Measurements from ENCODE around the gene RARG. TPM values are rescaled to one million over a fixed set of nuclear protein-coding genes. Genes with fewer than 3 reads are reported as not detected.

RARG gene
- total and polyA plus RNA-seq, 2 of the 8 experiments (the other 6 are each of a cell fraction or from before 2014, with no cell fraction given) = 68.6 to 68.9 TPM

DNA sequence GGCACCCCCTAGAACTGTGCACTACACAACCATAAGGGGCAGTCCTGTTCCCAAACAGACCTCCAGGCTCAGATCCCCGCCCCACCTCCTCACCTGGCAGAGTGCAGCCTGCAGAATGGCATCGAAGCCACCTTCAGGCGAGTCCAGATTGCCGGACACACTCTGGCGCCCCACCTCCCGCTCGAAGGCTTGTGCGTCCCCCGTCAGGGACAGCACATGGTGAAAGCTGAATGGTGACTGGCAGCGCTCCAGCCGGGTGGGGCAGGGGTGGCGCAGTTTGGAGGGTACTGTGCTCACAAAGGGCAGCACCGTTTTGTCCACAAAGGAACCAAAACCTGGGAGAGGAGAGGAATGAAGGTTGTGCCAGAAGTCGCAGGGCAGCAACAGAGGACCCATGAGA lies 35.5 kb downstream of the RARG start:
- TF ChIP-seq MAX (IDR thresholded peaks at IDR 0.05) (no peak), NRF1 (IDR thresholded peaks at IDR 0.05; ENCODE audit: low read depth, low read length) (no peak), TEAD4 (IDR thresholded peaks at IDR 0.05; ENCODE audit: low read depth, low read length) (no peak)
- Histone ChIP-seq H3K4me3 (ENCODE audit: extremely low read depth in 1 of 4, insufficient read depth in 2 of 4, low read depth in 3 of 4, low read length in 4 of 4) (no peak overlapping the region), H3K27me3 (replicated peaks in 1 of 4; ENCODE audit: control insufficient read depth in 3 of 4, extremely low read depth in 1 of 4, insufficient read depth in 3 of 4, low read length in 3 of 4) (peaks cover 2 to 37% (median 20%) of the 10 kb centered on the region in 4 experiments), H4K91ac (replicated peaks; ENCODE audit: insufficient read length, low read length) (no peak overlapping the region), H2BK20ac (ENCODE audit: low read length) (no peak overlapping the region), H3K27ac (ENCODE audit: low read depth, low read length) (no peak overlapping the region), H3K4me2 (ENCODE audit: insufficient read depth in 1 of 2, low read depth in 2 of 2, low read length in 2 of 2) (no peak overlapping the region), H2BK120ac (replicated peaks; ENCODE audit: low read depth, low read length) (no peak overlapping the region), H3K79me2 (ENCODE audit: control insufficient read depth in 1 of 2, insufficient read depth in 2 of 2, low read length in 2 of 2) (no peaks in the 10 kb centered on the region), H4K20me1 (replicated peaks in 1 of 2; ENCODE audit: control insufficient read depth in 1 of 2, insufficient read depth in 2 of 2, low read length in 2 of 2) (peaks cover 0 to 4% of the 10 kb centered on the region in 2 experiments), H3K56ac (replicated peaks; ENCODE audit: insufficient read length, low read depth, low read length) (no peak overlapping the region), H3K9me3 (ENCODE audit: insufficient read depth in 2 of 2, low read depth in 1 of 2, low read length in 1 of 2) (no peaks in the 10 kb centered on the region), H2AK5ac (ENCODE audit: low read depth, low read length) (no peak overlapping the region; the same call in 1 of the 2 replicates), H3K23ac (ENCODE audit: insufficient read length) (no peak overlapping the region), H2BK5ac (ENCODE audit: low read depth, low read length) (no peak overlapping the region), H3K4me1 (replicated peaks in 1 of 4; ENCODE audit: control insufficient read depth in 3 of 4, insufficient read depth in 4 of 4, low read length in 3 of 4) (no peaks in the 10 kb centered on the region; a peak in 1 of 7 replicates), H2BK15ac (ENCODE audit: low read length) (no peak overlapping the region), H3K14ac (ENCODE audit: insufficient read length) (no peak overlapping the region), H2AFZ (ENCODE audit: low read length) (no peak overlapping the region), H2BK12ac (ENCODE audit: low read depth, low read length) (no peak overlapping the region), H3K9ac (replicated peaks in 1 of 4; ENCODE audit: extremely low read depth in 1 of 4, low read depth in 3 of 4, low read length in 3 of 4) (no peak overlapping the region), H3K23me2 (ENCODE audit: low read depth, low read length) (peaks cover 2% of the 10 kb centered on the region; the same call in 1 of the 2 replicates), H3K4ac (replicated peaks; ENCODE audit: insufficient read length, low read depth, low read length) (no peak overlapping the region), H4K8ac (ENCODE audit: extremely low read depth, insufficient read depth, low read length) (no peak overlapping the region; the same call in 1 of the 2 replicates), H4K5ac (ENCODE audit: insufficient read length, low read depth, low read length) (no peak overlapping the region), H3K79me1 (ENCODE audit: low read depth, low read length) (no peaks in the 10 kb centered on the region), H3K18ac (ENCODE audit: extremely low read depth, low read length) (no peak overlapping the region), H3K36me3 (ENCODE audit: control insufficient read depth in 2 of 4, insufficient read depth in 4 of 4, low read length in 3 of 4) (no peaks in the 10 kb centered on the region)
- 83% methylated on average over 13 of the region's 14 CpGs; no CpG with 5 or more reads in 1 of the 2 experiments for whole genome bisulfite sequencing, 2 experiments (ENCODE audit: extremely low coverage in 1 of 2, insufficient coverage in 1 of 2, insufficient read length in 1 of 2, insufficient replicate concordance in 2 of 2, low coverage in 1 of 2, low lambda C conversion rate in 2 of 2, missing lambda C conversion rate in 1 of 2)
- ChIA-PET POLR2A (ENCODE audit: partially characterized antibody) (interaction anchor here (1.2 to 2.0 kb wide), 8 partner anchors 8 to 189 kb away, joined by 3 to 8 read pairs (median 4); partner anchors contain the start of gene ITGB7), CTCF (ENCODE audit: partially characterized antibody) (interaction anchor here (0.7 to 12.9 kb wide), 24 partner anchors 11 to 149 kb away, joined by 3 to 198 read pairs (median 8); partner anchors contain the start of genes CSAD, ESPL1, ITGB7 and MYG1)
- FAIRE-seq = no peak
- no peak for DNase-seq (ENCODE audit: low read depth in 1 of 2, low spot score in 2 of 2)
